Body of pancreas (tissue), 4 donors: ENCODE results near the gene RNF223. TPM values are rescaled to one million over a fixed set of nuclear protein-coding genes. Genes with fewer than 3 reads are reported as not detected.

Experiments
- ATAC-seq: fragments of 150-250 bp; one replicate; pipeline ENCODE4 v1.9.1; 2016
- DNase-seq, 4 donors: peaks; one replicate each; pipeline ENCODE4 v3.0.0-alpha.2; 2019
- H3K27ac ChIP-seq, 4 donors: fragments of 200-600 bp; sonication (generic); 1 replicate in 3 of 4; 2 replicates in 1 of 4; pipeline versions ENCODE4 v1.5.1 to v1.6.1; 2016 to 2019; ENCODE audit warnings: mild to moderate bottlenecking in 1 of 4, mixed read lengths in 1 of 4, moderate library complexity in 1 of 4
- H3K27me3 ChIP-seq, 2 donors: fragments of 200-600 bp; sonication (generic); one replicate each; pipeline ENCODE4 v1.6.0; 2016; ENCODE audit warnings: mild to moderate bottlenecking in 1 of 2
- H3K36me3 ChIP-seq, 2 donors: fragments of 200-600 bp; sonication (generic); replicated peaks in 1 of 2; 2 replicates each; pipeline ENCODE4 v1.5.1; 2016; ENCODE audit warnings: low read depth in 2 of 2; ENCODE audit not compliant: insufficient read depth in 1 of 2
- H3K4me1 ChIP-seq: fragments of 200-600 bp; sonication (generic); one replicate; pipeline ENCODE4 v1.6.0; 2016
- H3K4me3 ChIP-seq, 2 donors: fragments of 200-600 bp; sonication (generic); 1 replicate in 1 of 2; 2 replicates in 1 of 2; pipeline ENCODE4 v1.5.1; 2016 to 2019
- H3K9me3 ChIP-seq, 3 donors: fragments of 200-600 bp; sonication (generic); 1 replicate in 2 of 3; 2 replicates in 1 of 3; pipeline ENCODE4 v1.5.1; 2016
- POLR2A ChIP-seq, 3 donors: fragments of 450-650 bp; IDR thresholded peaks; one replicate each; pipeline ENCODE4 v1.6.1; 2016; ENCODE audit warnings: antibody characterized with exemption in 3 of 3, mild to moderate bottlenecking in 2 of 3
- WGBS, 2 donors: methylation state at CpG; one replicate each; pipeline ENCODE4 v1.1.5; 2017; 5-methylcytosine and 5-hydroxymethylcytosine counted together
- intact Hi-C: fragments of 100-400 bp; cut with DNase I; formaldehyde crosslinking; loops from one replicate; pipeline ENCODE4 v1.15.1; 2023
- total RNA-seq, 2 donors: library from RNA; depleted of rRNA; stranded (reverse); fragments of >200 nt; gene quantifications; one replicate each; pipeline ENCODE4 v1.1.0, GENCODE V29; 2016
- TF ChIP-seq, protein P1 (sequence below), 7 experiments: fragments of 450-650 bp in 4 of 7; fragments of 200-600 bp in 3 of 7; sonication (generic) in 3 of 7; IDR thresholded peaks; one replicate each; pipeline ENCODE4 v1.5.1; 2016 to 2019; ENCODE audit warnings: antibody characterized with exemption in 7 of 7

The RNF223 gene
- total RNA-seq, 2 donors from 2014 or later: 0.26 TPM; not detected in 1

GRCh38 chr1:1093610-1093943, 19.5 kb upstream of the RNF223 start:
- H3K36me3 ChIP-seq: no peaks in the 10 kb centered on the region
- no peak for ATAC-seq
- WGBS, 2 donors: 85 to 86% methylated on average over 10 of the region's 10 CpGs

DNA sequence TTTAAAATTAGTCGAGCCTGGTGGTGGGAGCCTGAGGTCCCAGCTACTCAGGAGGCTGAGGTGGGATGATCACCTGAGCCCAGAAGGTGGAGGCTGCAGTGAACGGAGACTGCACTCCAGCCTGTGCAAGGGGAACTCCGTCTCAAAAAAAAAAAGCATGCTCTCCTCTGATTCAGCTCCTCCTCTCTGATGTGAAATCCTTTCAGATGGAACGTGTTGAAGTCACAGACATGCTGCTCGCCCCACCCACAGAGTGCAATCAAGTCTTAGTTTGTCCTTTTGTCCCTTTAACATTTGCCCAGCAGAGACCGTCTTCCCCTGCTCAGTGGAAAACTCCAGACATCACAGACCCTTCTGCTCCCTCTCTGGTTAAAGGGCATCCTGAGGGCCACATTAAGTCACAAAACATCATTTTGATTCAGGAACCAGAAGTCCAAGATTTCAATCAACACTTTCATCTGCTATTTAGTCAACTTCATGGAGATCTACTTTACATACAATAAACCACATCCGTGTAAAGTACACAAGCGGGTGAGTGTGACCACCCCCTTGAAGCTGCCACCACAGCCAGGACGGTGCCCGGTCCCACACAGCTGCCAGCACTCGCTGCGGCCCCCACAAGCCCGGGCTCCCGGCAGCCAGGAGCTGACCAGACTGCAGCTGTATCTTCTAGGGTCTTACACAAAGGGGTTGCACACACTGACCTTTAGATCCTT, 18.9 kb upstream of the RNF223 start:
- ATAC-seq (no peak), DNase-seq (no peak)
- no peak overlapping the region for H3K4me3 ChIP-seq
- H3K36me3 ChIP-seq: no peaks in the 10 kb centered on the region
- WGBS, 2 donors: 82 to 87% methylated on average over 14 of the region's 14 CpGs
- intact Hi-C loops: no loop called here
- TF ChIP-seq, protein P1, sequence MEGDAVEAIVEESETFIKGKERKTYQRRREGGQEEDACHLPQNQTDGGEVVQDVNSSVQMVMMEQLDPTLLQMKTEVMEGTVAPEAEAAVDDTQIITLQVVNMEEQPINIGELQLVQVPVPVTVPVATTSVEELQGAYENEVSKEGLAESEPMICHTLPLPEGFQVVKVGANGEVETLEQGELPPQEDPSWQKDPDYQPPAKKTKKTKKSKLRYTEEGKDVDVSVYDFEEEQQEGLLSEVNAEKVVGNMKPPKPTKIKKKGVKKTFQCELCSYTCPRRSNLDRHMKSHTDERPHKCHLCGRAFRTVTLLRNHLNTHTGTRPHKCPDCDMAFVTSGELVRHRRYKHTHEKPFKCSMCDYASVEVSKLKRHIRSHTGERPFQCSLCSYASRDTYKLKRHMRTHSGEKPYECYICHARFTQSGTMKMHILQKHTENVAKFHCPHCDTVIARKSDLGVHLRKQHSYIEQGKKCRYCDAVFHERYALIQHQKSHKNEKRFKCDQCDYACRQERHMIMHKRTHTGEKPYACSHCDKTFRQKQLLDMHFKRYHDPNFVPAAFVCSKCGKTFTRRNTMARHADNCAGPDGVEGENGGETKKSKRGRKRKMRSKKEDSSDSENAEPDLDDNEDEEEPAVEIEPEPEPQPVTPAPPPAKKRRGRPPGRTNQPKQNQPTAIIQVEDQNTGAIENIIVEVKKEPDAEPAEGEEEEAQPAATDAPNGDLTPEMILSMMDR (IDR thresholded peaks at IDR 0.05): no peak
- no peak for TF ChIP-seq POLR2A (IDR thresholded peaks at IDR 0.05)
- H3K27me3 ChIP-seq: no peaks in the 10 kb centered on the region
- H3K4me1 ChIP-seq: no peaks in the 10 kb centered on the region
- no peak overlapping the region for H3K27ac ChIP-seq
- H3K9me3 ChIP-seq: no peaks in the 10 kb centered on the region

More at GRCh38 chr1:1093610-1093943, 19.5 kb upstream of the RNF223 start:
- TF ChIP-seq, protein P1 (IDR thresholded peaks at IDR 0.05): no peak
- no peak for TF ChIP-seq POLR2A (IDR thresholded peaks at IDR 0.05)
- H3K9me3 ChIP-seq: no peaks in the 10 kb centered on the region
- H3K4me1 ChIP-seq: no peaks in the 10 kb centered on the region
- H3K27me3 ChIP-seq: no peaks in the 10 kb centered on the region
- H3K4me3 ChIP-seq: no peak overlapping the region
- intact Hi-C loops: no loop called here
- H3K27ac ChIP-seq: no peak overlapping the region
- no peak for DNase-seq

DNA sequence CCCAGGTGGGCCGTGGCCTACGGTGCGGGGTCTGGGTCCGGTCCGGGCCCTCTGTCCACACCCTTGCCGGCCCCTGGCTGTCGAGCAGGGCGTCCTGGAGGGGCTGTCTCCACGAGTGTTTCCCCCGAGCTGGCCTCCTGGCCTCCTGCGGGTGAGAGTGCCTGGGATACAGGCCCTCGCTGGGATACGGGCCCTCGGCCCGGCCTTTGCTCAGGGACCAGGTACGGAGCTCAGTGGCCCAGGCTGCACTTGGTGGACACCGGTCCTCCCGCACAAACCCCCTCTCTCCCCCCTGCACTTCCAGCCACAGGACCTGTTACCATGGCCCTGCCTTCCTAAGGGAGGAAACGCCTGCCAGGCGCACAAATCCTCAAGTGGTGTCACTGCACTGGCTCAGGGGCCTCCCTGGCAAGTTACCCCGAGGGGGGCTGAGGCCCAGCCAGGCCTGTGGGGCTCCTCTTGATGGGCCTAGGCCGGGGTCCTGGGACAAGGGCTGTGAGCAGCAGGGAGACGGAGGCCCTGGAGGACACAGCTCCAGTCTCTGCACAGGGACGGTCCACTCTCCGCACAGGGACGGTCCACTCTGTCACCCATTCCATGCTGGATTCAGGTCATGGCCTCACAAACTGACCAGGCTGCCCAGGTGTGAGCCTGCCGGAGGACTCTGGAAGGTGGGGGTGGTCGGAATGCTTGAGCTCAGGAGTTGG, 18.2 kb upstream of the RNF223 start:
- no peaks in the 10 kb centered on the region for H3K9me3 ChIP-seq
- H3K36me3 ChIP-seq: no peaks in the 10 kb centered on the region
- H3K4me1 ChIP-seq: no peaks in the 10 kb centered on the region
- ATAC-seq: no peak
- intact Hi-C loops: no loop called here
- 93 to 100% methylated on average over 1 to 22 of the region's 28 CpGs for WGBS, 2 donors
- TF ChIP-seq POLR2A (IDR thresholded peaks at IDR 0.05): no peak
- TF ChIP-seq, protein P1 (IDR thresholded peaks at IDR 0.05): no peak
- H3K4me3 ChIP-seq: no peak overlapping the region
- no peak for DNase-seq
- H3K27ac ChIP-seq: no peak overlapping the region
- no peaks in the 10 kb centered on the region for H3K27me3 ChIP-seq

GRCh38 chr1:1091344-1092148, 17.4 kb upstream of the RNF223 start:
- 89 to 96% methylated on average over 23 to 28 of the region's 28 CpGs for WGBS, 2 donors
- TF ChIP-seq, protein P1 (IDR thresholded peaks at IDR 0.05): no peak
- TF ChIP-seq POLR2A (IDR thresholded peaks at IDR 0.05): no peak
- ATAC-seq: no peak
- H3K9me3 ChIP-seq: no peaks in the 10 kb centered on the region
- intact Hi-C loops: no loop called here
- no peak overlapping the region for H3K4me3 ChIP-seq
- H3K4me1 ChIP-seq: no peaks in the 10 kb centered on the region
- H3K36me3 ChIP-seq: no peaks in the 10 kb centered on the region
- DNase-seq: peak in 1 of 4 donors; percentile 9
- H3K27ac ChIP-seq: no peak overlapping the region
- H3K27me3 ChIP-seq: no peaks in the 10 kb centered on the region
